HG03520 (cell line): ENCODE data around the gene DNAJB2.

Experiments used
- ATAC-seq: cut with Tn5 transposase; IDR thresholded peaks from one replicate; pipeline ENCODE4 v1.9.1; 2021; ENCODE audit warnings: mild to moderate bottlenecking, moderate library complexity; ENCODE audit not compliant: unreplicated experiment

DNAJB2 gene

GRCh38 chr2:219279151-219279915 lies at the start of gene DNAJB2:
DNAJB2 (plus strand) TSS chr2:219279366; CDS start chr2:219279834, 468 bp downstream.
- peak; percentile 85 for ATAC-seq

- ATAC-seq, result no peak
Measured at GRCh38 chr2:219230059-219230540, 49.1 kb upstream of the DNAJB2 start.

DNA sequence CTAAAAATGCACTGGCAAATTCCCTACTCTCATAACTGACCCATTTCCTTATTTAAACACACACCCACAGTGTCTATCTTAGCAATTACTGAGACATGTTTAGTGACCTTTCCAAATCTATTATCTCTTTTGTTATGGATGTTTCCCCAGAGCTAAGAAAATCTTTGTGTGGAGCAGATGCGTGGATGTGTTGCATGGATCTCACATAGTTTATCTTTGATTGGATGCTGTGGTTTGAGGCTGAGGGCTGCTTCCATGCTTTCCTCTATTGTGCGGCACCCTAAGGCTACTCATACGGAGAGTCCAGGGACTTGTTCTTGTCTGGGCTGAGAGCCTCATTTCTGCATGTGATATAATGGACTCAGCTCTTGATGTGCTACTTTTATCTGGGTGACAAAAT lies 44.8 kb upstream of the DNAJB2 start:
- no peak for ATAC-seq

GRCh38 chr2:219243291-219243761 lies 35.8 kb upstream of the DNAJB2 start:
- no peak for ATAC-seq

- ATAC-seq, result no peak
Measured at GRCh38 chr2:219244789-219245147, 34.4 kb upstream of the DNAJB2 start.

DNA sequence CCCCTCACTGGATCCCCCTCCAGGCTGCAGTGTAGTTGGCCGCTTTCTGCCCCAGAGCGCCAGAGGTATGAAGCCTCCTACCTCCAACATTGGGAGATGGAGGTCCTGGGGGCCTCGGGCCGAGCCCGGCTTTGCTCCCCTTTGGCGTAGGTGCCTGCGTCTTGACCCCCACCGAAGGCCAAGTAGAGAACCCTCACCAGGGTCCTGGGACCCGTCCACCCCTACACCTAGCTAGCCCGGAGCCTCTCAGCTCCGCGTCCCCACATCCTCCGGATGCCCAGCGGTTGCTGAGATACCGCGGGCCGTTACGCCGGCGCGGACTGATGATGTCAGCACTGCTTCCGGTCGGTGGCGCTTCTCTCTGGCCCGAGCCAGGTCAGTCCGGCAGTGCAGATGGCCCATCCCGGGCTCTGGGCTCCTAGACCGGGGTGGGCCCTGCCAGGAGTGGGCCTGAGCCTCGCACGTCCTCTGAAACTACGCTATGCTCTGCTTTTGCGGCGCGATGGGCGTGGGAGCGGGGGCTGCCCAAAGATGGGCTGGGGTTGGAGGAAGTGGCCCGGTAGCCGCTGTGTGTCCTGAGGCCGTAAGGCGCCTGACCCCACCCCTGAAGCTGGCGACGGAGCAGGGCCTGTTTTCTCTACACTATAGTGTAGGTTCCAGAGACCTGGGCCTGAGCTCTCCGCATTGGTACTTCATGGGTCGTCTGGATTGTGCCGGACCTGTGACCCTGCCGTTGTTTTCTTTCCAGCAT lies 33.8 kb upstream of the DNAJB2 start, which contains the start of the genes GLB1L and STK16:
Gene GLB1L, minus strand, starts transcription at position 297 of the 751 bp plus-strand sequence. CDS start 1,871 bp downstream, outside the sequence.
Gene STK16, plus strand, starts transcription at position 332 of the 751 bp plus-strand sequence. CDS start 521 bp downstream, outside the sequence.
- ATAC-seq, result peak; percentile 71

GRCh38 chr2:219245899-219246230 lies 33.3 kb upstream of the DNAJB2 start:
- ATAC-seq, result no peak

GRCh38 chr2:219246559-219246958 lies 32.6 kb upstream of the DNAJB2 start:
- ATAC-seq, result no peak

DNA sequence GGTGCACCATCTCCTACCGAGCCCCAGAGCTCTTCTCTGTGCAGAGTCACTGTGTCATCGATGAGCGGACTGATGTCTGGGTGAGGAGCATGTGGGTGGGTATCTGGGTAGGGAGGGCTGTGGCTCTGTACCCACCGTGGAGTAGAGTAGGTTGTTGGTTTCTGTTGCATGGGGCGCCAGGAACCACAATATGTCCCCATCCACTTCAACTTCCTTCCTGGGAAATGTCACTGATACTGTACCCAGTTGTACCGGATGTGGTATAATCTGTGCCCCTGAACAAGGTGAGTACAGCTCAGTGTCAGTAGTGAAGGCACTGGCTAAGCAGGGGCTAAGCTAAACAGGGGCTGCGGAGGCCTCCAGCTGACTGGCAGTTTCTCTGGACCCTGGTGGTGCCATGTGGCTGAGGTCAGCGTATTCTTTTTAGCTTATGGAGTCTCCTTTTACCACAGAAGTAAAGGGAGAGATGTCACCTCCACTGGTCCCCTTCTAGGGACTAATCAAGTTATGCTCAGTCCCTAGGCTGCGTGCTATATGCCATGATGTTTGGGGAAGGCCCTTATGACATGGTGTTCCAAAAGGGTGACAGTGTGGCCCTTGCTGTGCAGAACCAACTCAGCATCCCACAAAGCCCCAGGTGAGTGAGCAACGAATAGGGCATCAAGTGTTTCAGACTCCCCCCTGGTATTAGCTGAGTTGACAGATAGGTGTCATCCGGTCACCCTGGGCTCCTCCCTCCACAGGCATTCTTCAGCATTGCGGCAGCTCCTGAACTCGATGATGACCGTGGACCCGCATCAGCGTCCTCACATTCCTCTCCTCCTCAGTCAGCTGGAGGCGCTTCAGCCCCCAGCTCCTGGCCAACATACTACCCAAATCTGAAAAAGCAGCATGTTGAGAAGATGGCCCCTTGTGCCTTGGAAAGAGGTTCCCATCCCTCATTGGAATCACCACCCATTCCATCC lies 31.2 kb upstream of the DNAJB2 start:
- no peak for ATAC-seq

- no peak for ATAC-seq
Measured at GRCh38 chr2:219248845-219249202, 30.3 kb upstream of the DNAJB2 start.

DNA sequence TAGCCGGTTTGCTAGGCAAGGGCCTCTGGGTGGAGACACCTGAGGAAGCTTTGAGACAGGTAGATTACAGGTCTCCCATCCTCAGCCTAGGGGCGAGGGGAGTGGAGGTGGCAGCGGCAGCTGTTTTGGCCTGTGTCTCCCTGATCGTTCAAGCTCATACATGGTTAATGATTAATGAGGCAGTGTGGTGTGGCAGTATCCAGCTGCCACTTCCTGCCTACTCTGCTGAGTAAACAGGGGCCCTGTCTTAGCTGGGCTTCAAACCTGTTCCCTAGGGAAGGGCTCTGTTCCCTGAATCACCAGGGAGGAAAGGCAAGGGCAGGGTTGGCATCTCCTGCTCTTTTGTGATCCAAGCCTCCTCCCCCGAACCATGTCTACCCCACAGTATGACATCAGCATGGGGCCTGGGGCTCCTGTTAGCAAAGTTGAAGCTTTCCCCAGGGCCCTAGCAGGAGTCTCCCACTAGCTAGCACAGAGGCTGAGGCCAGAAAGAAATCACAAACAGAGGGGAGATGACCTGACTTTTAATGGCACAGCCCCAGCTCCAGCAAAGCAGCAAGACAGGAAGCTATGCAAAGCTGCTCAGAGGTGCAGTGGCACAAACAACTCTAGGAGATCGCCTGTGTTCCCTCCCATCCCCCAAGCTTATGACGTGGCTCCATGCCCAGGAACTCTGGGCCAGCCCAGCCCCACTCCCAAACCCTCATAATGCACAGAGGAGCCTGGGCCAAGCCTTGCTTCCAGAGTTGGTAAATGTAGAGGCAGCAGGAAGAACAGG lies 29.8 kb upstream of the DNAJB2 start:
- ATAC-seq, result peak; percentile 28

DNA sequence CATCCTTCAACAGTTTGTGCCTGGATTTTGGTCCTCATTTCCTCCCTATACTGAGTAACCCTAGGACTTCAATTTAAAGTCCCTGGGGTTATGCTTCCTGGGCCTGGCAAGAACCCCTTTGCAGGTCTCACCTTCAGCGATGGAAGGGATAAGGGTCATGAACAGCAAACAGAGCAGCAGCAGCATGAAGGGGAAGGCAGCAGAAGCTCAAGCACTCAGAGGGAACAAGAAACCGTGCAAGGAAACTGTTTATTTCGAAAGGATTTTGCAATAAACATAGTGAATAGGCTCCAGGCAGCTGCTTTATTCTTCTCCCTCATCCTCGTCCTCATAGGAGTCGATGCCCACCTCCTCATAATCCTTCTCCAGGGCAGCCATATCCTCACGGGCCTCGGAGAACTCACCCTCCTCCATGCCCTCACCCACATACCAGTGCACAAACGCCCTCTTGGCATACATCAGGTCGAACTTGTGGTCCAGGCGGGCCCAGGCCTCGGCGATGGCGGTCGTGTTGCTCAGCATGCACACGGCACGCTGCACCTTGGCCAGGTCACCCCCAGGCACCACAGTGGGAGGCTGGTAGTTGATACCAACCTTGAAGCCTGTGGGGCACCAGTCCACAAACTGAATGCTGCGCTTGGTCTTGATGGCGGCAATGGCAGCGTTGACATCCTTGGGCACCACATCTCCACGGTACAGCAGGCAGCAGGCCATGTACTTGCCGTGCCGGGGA lies 29.0 kb upstream of the DNAJB2 start:
- no peak for ATAC-seq

GRCh38 chr2:219251656-219252055 lies 27.5 kb upstream of the DNAJB2 start:
- ATAC-seq, result no peak

GRCh38 chr2:219252084-219252483 lies 27.1 kb upstream of the DNAJB2 start:
- no peak for ATAC-seq

GRCh38 chr2:219252570-219252899 lies 26.6 kb upstream of the DNAJB2 start:
- no peak for ATAC-seq

DNA sequence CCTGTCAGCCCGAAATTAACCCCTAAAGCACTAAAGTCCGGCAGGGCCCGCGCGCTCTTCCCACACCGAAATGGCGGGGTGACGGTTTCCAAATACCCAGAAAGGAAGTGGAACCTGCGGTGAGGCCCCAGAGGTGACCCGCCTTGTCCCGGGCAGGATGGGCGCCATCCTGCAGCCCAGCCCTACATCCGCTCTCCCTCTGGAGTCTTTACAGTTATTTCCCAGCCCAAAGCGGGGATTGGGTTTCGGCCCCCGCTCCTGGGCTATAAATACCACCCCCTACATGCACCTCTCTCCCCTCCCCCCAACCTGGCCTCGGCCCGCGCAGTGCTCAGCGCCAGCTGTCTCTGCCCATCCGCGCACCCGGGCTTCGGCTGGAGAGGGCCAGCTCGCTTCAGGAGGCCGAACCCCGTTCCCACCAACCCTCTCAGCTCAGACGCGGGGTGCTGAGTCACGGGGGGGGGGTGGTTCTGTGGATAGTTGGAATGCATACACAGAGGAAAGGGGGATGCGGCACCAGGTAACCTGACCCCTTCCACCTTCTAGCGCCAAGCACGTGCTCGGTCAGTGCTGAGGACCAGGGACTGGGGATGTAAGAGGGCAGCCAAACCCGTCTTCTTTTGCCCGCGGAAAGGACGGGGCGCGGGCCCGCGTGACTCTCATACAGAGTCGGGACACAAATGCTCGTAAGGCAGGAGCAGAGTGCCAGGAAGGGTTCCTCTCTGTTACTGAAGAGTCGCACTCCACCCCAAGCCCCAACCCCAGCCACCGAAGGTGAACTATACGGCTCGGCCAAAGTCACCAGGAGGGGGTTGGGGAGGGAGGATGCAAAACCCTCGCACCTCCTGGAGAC lies 26.0 kb upstream of the DNAJB2 start, which contains the start of gene TUBA4B:
Gene TUBA4B, plus strand, starts transcription at position 344 of the 853 bp plus-strand sequence. Its CDS starts 165 bp downstream, at position 509.
- peak; percentile 8 for ATAC-seq

- ATAC-seq, result peak; percentile 51
Measured at GRCh38 chr2:219253753-219254589, 25.2 kb upstream of the DNAJB2 start, which contains the start of gene TUBA4A. TUBA4A (minus strand) TSS chr2:219253918; CDS start chr2:219253858, 60 bp downstream.
